IMR-90 (cell line): Measurements from ENCODE around the gene OR4D9. TPM values are rescaled to one million over a fixed set of nuclear protein-coding genes. Genes with fewer than 3 reads are reported as not detected.
"Not testable (repeated sequence)": the region's sequence is repeated elsewhere in the genome, so short reads cannot be mapped to it uniquely, and the experiment has no call there.

Experiments used
- ATAC-seq: fragments of 200-7000 bp; cut with Tn5 transposase; 2 replicates; pipeline ENCODE4 v1.9.1; 2020; ENCODE audit warnings: low read depth, mild to moderate bottlenecking, moderate library complexity
- BruUV-seq: library from RNA; stranded (reverse); fragments of 400-500 nt; replicated peaks from 2 replicates; lab custom pipeline; 2021; lab: Mats Ljungman, UMichigan
- CTCF ChIA-PET: fragments of 300-600 bp; formaldehyde crosslinking; extraction: SDS; loops from one replicate; lab custom pipeline; 2021; ENCODE audit warnings: antibody characterized with exemption; lab: Yijun Ruan, JAX
- POLR2A ChIA-PET: fragments of 300-600 bp; sonication (Branson Sonifier 250); formaldehyde crosslinking; loops from one replicate; lab custom pipeline; 2022; ENCODE audit warnings: antibody characterized with exemption; ENCODE audit not compliant: unreplicated experiment; lab: Charles Lee
- DNase-seq: peaks from one replicate; pipeline ENCODE4 v3.0.0; 2013
- H2AFZ ChIP-seq: replicated peaks from 2 replicates; pipeline ENCODE3; 2013; ENCODE audit warnings: low read length, mild to moderate bottlenecking; ENCODE audit not compliant: poor library complexity
- H2AK5ac ChIP-seq: 2 replicates; pipeline ENCODE4 v1.6.1; 2013; ENCODE audit warnings: low read depth, low read length, inconsistent platforms
- H2AK9ac ChIP-seq: replicated peaks from 2 replicates; pipeline ENCODE3; 2013; ENCODE audit warnings: mild to moderate bottlenecking, low read depth, low read length, moderate library complexity; ENCODE audit not compliant: poor library complexity
- H2BK120ac ChIP-seq: 2 replicates; pipeline ENCODE4 v1.6.1; 2013; ENCODE audit warnings: low read depth, low read length, inconsistent platforms
- H2BK15ac ChIP-seq: 3 replicates; pipeline ENCODE4 v1.6.1; 2013; ENCODE audit warnings: low read depth, low read length, inconsistent platforms
- H2BK20ac ChIP-seq: 2 replicates; pipeline ENCODE4 v1.6.1; 2013; ENCODE audit warnings: low read depth, mild to moderate bottlenecking, inconsistent platforms, low read length, moderate library complexity
- H2BK5ac ChIP-seq: 2 replicates; pipeline ENCODE4 v1.6.1; 2013; ENCODE audit warnings: mild to moderate bottlenecking, low read depth, low read length, inconsistent platforms; ENCODE audit not compliant: poor library complexity, severe bottlenecking
- H3K14ac ChIP-seq: replicated peaks from 2 replicates; pipeline ENCODE4 v1.6.1; 2013; ENCODE audit warnings: low read depth, low read length, inconsistent platforms
- H3K18ac ChIP-seq: 2 replicates; pipeline ENCODE4 v1.6.1; 2013; ENCODE audit warnings: low read depth, low read length, control low read depth
- H3K23ac ChIP-seq: 2 replicates; pipeline ENCODE4 v1.6.1; 2013; ENCODE audit warnings: low read depth, low read length, inconsistent platforms
- H3K27ac ChIP-seq: 2 replicates; pipeline ENCODE4 v1.5.1; 2013; ENCODE audit warnings: mild to moderate bottlenecking, control low read depth, low read length; ENCODE audit not compliant: insufficient read depth
- H3K27me3 ChIP-seq: 2 replicates; pipeline ENCODE4 v1.6.1; 2013; ENCODE audit warnings: low read length; ENCODE audit not compliant: control insufficient read depth, insufficient read depth
- H3K36me3 ChIP-seq: 2 replicates; pipeline ENCODE4 v1.6.1; 2013; ENCODE audit warnings: low read length, mixed read lengths; ENCODE audit not compliant: control insufficient read depth, insufficient read depth
- H3K4ac ChIP-seq: 2 replicates; pipeline ENCODE4 v1.6.1; 2013; ENCODE audit warnings: low read depth, low read length, inconsistent platforms
- H3K4me1 ChIP-seq: 2 replicates; pipeline ENCODE4 v1.6.1; 2013; ENCODE audit warnings: low read length, mixed read lengths; ENCODE audit not compliant: control insufficient read depth, insufficient read depth
- H3K4me2 ChIP-seq: 2 replicates; pipeline ENCODE4 v1.6.1; 2013; ENCODE audit warnings: low read depth, mild to moderate bottlenecking, control low read depth, low read length, moderate library complexity
- H3K4me3 ChIP-seq: 2 replicates; pipeline ENCODE4 v1.5.1; 2013; ENCODE audit warnings: low read depth, mild to moderate bottlenecking, control low read depth, low read length, moderate library complexity; ENCODE audit not compliant: insufficient read depth
- H3K56ac ChIP-seq: 2 replicates; pipeline ENCODE4 v1.6.1; 2013; ENCODE audit warnings: low read length, inconsistent platforms; ENCODE audit not compliant: insufficient read depth; ENCODE audit errors: extremely low read depth
- H3K79me1 ChIP-seq, 2 experiments: 2 replicates each; pipeline ENCODE4 v1.6.1; 2013; ENCODE audit warnings: low read length in 2 of 2, inconsistent platforms in 1 of 2, low read depth in 1 of 2
- H3K9ac ChIP-seq: 2 replicates; pipeline ENCODE4 v1.6.1; 2013; ENCODE audit warnings: low read depth, low read length, control low read depth
- H3K9me1 ChIP-seq: 2 replicates; pipeline ENCODE4 v1.6.1; 2013; ENCODE audit warnings: low read length, inconsistent platforms; ENCODE audit not compliant: insufficient read depth
- H3K9me3 ChIP-seq: 2 replicates; pipeline ENCODE4 v1.6.1; 2013; ENCODE audit warnings: low read length; ENCODE audit not compliant: control insufficient read depth, insufficient read depth
- H4K20me1 ChIP-seq: 2 replicates; pipeline ENCODE4 v1.6.1; 2013; ENCODE audit warnings: low read length, inconsistent platforms; ENCODE audit not compliant: insufficient read depth
- H4K5ac ChIP-seq: 2 replicates; pipeline ENCODE4 v1.6.1; 2013; ENCODE audit warnings: mild to moderate bottlenecking, low read depth, low read length, control low read depth
- H4K8ac ChIP-seq, 2 experiments: 2 replicates each; pipeline ENCODE4 v1.6.1; 2013; ENCODE audit warnings: low read depth in 2 of 2, low read length in 2 of 2, control low read depth in 1 of 2, inconsistent platforms in 1 of 2
- H4K91ac ChIP-seq: 2 replicates; pipeline ENCODE4 v1.6.1; 2013; ENCODE audit warnings: low read depth, low read length, inconsistent platforms; ENCODE audit not compliant: insufficient read depth
- WGBS, 2 experiments: methylation state at CpG; one replicate each; pipeline versions ENCODE4 v1.1.5 to v1.1.7; 2013; ENCODE audit warnings: missing lambda C conversion rate in 2 of 2; ENCODE audit not compliant: insufficient read length in 1 of 2; ENCODE audit errors: extremely low coverage in 2 of 2; 5-methylcytosine and 5-hydroxymethylcytosine counted together
- dilution Hi-C: fragments of 300-500 bp; cut with HindIII; formaldehyde crosslinking; loops from one replicate; pipeline ENCODE4 v1.14.3; 2018; ENCODE audit warnings: low sequenced_read_pairs; ENCODE audit not compliant: unreplicated experiment
- in situ Hi-C: fragments of 300-500 bp; cut with MboI; formaldehyde crosslinking; loops from 3 replicates; pipeline ENCODE4 v1.14.3; 2019; ENCODE audit warnings: low sequenced_read_pairs, inconsistent platforms, mixed read lengths
- intact Hi-C: fragments of 100-400 bp; cut with micrococcal nuclease; formaldehyde crosslinking; loops from 2 replicates; pipeline ENCODE4 v1.10.0; 2022
- polyA plus RNA-seq, 3 experiments: library from polyadenylated mRNA; depleted of rRNA; stranded (reverse); fragments of >200 nt; gene quantifications; 2 replicates each; pipeline ENCODE4 v1.2.3, GENCODE V29; 2012; ENCODE audit warnings: low replicate concordance in 1 of 3
- total RNA-seq: library from RNA; depleted of rRNA; stranded (reverse); fragments of >200 nt; gene quantifications from 2 replicates; pipeline ENCODE4 v1.2.3, GENCODE V29; 2012

Gene OR4D9
- total and polyA plus RNA-seq, 2 of the 4 experiments (the other 2 are of a cell fraction), result not detected

GRCh38 chr11:59520139-59520538 is 8.8 kb downstream of the OR4D9 start:
- H2BK5ac ChIP-seq, H2AFZ ChIP-seq, H4K8ac ChIP-seq, H3K56ac ChIP-seq, H2BK120ac ChIP-seq, in situ Hi-C loops, dilution Hi-C loops, ATAC-seq, H3K4me3 ChIP-seq, H3K9me1 ChIP-seq, POLR2A ChIA-PET, H3K18ac ChIP-seq, BruUV-seq, CTCF ChIA-PET, H2BK20ac ChIP-seq, intact Hi-C loops, H3K23ac ChIP-seq, H4K91ac ChIP-seq, H3K79me1 ChIP-seq, H3K4me1 ChIP-seq, H3K36me3 ChIP-seq, H3K27ac ChIP-seq, H3K4ac ChIP-seq, H2AK5ac ChIP-seq, H3K4me2 ChIP-seq, H4K5ac ChIP-seq, H3K27me3 ChIP-seq, H4K20me1 ChIP-seq, H3K9ac ChIP-seq, H2AK9ac ChIP-seq, H3K14ac ChIP-seq, DNase-seq, H2BK15ac ChIP-seq, H3K9me3 ChIP-seq: not testable (repeated sequence)
- no CpG with 5 or more reads among the region's 2 CpGs for WGBS, 2 experiments
